PC-9 (cell line): ENCODE results near the gene ECE1.

Experiments used
- CTCF ChIP-seq: fragments of 200-600 bp; sonication (generic); conservative IDR thresholded peaks from 2 replicates; pipeline ENCODE4 v1.6.1; 2017; ENCODE audit warnings: mixed run types, antibody characterized with exemption, mild to moderate bottlenecking, moderate library complexity
- EZH2 ChIP-seq: fragments of 200-600 bp; sonication (generic); IDR thresholded peaks from 2 replicates; pipeline ENCODE4 v1.8.0; 2017; ENCODE audit warnings: antibody characterized with exemption, low read depth

DNA sequence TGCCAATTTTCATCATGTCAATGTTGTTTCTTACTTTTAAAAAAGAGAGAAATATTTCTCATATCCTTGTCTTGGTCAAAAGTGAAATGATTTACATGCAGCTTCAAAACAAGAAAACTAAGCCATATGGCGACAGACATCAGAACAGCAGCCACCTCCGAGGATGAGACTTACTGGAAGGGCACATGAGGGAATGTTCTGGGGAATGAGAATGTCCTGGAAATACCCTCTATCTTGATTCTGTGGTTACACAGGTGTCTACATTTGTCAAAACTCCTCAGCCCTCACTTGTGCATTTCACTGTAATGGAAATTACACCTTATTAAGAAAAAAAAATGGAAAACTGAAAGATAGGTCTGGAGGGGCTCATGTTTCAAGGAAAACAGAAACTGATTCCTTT, 14.2 kb upstream of the ECE1 start:
- TF ChIP-seq EZH2 (no peak), CTCF (no peak)
